Testis (tissue), 3 donors: ENCODE measurements around the gene PAK6. TPM values are rescaled to one million over a fixed set of nuclear protein-coding genes. Genes with fewer than 3 reads are reported as not detected.

ENCODE experiments used
- DNase-seq: peaks from one replicate; pipeline ENCODE4 v3.0.0-alpha.2; 2019
- H3K27ac ChIP-seq, 2 donors: fragments of 200-600 bp; sonication (generic); one replicate each; pipeline ENCODE4 v1.5.1; 2019
- H3K27me3 ChIP-seq: fragments of 200-600 bp; sonication (generic); one replicate; pipeline ENCODE4 v1.5.1; 2019
- H3K36me3 ChIP-seq: fragments of 200-600 bp; sonication (generic); one replicate; pipeline ENCODE4 v1.5.1; 2017; ENCODE audit warnings: low read depth; ENCODE audit errors: missing control alignments
- H3K4me1 ChIP-seq: fragments of 200-600 bp; sonication (generic); one replicate; pipeline ENCODE4 v1.5.1; 2019
- H3K4me3 ChIP-seq, 2 donors: fragments of 200-600 bp; sonication (generic); one replicate each; pipeline ENCODE4 v1.5.1; 2017 to 2019
- H3K9me3 ChIP-seq: fragments of 200-600 bp; sonication (generic); one replicate; pipeline ENCODE4 v1.5.1; 2017
- POLR2A ChIP-seq: fragments of 450-650 bp; IDR thresholded peaks from one replicate; pipeline ENCODE4 v1.6.1; 2017; ENCODE audit warnings: antibody characterized with exemption, mild to moderate bottlenecking, moderate library complexity
- WGBS, 2 donors: methylation state at CpG; one replicate each; pipeline ENCODE4 v1.1.5; 2018; 5-methylcytosine and 5-hydroxymethylcytosine counted together
- intact Hi-C: fragments of 100-400 bp; cut with DNase I; formaldehyde crosslinking; loops from one replicate; pipeline ENCODE4 v1.15.1; 2023; ENCODE audit warnings: low total_unique reads
- polyA plus RNA-seq: library from polyadenylated mRNA; stranded (reverse); fragments of 350-450 nt; fragmentation: Illumina TruSeq; extraction: RNeasy Lipid Tissue Mini Kit (QIAGEN cat#74804); gene quantifications from one replicate; pipeline ENCODE4 v1.2.3, GENCODE V29; 2014; ENCODE audit warnings: low read depth, low replicate concordance; ENCODE audit not compliant: insufficient read depth
- total RNA-seq, 2 donors: library from RNA; depleted of rRNA; stranded (reverse); fragments of >200 nt; gene quantifications; one replicate each; pipeline ENCODE4 v1.2.3, GENCODE V29; 2016
- TF ChIP-seq, protein P1 (sequence below), 3 experiments: fragments of 450-650 bp in 2 of 3; fragments of 200-600 bp in 1 of 3; sonication (generic) in 1 of 3; IDR thresholded peaks; one replicate each; pipeline ENCODE4 v1.5.1; 2016 to 2019; ENCODE audit warnings: antibody characterized with exemption in 3 of 3, mild to moderate bottlenecking in 2 of 3, moderate library complexity in 1 of 3

PAK6 gene
- total and polyA plus RNA-seq, 3 donors from 2014 or later, result 47.4 to 245 (median 140) TPM

DNA sequence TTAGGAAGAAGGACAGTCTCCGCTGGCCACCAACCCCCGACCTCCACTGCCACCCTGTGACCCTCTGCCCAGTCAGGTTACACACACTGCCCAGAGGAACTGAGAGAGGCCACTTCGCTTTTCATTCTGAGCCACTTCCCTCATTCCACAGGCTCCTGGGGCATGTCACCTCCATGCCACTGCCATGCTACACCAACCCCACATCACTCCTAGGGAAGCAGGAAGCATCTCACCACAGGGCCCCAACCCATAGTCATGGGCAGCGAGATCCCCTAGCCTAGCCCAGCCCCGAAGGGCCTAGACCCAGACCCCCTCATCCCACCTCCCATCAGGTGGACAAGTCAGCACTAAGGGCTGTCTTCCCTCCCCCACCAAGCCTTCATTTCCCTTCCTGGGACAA lies 67.5 kb downstream of the PAK6 start:
- no peak overlapping the region for H3K4me3 ChIP-seq
- WGBS, 2 donors, result 82 to 90% methylated on average over 4 to 5 of the region's 5 CpGs

DNA sequence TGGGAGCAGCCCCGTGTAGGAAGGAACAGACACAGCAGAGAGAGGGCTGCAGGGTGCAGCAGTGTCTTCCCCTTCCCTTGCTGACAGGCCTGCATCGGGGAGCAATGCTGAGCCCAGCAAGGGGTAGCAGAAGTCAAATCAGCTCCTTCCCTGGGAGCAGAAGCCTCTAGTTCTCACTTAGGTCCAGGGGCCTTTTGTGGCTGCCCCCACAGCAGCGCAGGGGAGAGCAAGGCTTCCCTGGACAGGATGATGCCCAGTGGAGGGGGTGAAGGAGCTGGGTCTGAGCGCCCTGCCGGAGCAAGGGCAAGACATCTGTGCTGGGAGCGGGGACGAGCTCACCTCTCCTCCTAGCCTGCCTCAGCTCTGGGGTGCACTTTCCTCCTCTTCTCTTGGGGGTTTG lies 68.0 kb downstream of the PAK6 start:
- Histone ChIP-seq H3K9me3 (no peaks in the 10 kb centered on the region), H3K27me3 (no peaks in the 10 kb centered on the region), H3K4me1 (no peaks in the 10 kb centered on the region), H3K27ac (no peak overlapping the region), H3K4me3 (no peak overlapping the region), H3K36me3 (no peaks in the 10 kb centered on the region)
- no peak for DNase-seq
- no peak for TF ChIP-seq POLR2A
- intact Hi-C loops, result no loop called here
- WGBS, 2 donors, result 82 to 83% methylated on average over 3 to 7 of the region's 7 CpGs

More for the DNA sequence above, 67.5 kb downstream of the PAK6 start:
- TF ChIP-seq, protein P1, sequence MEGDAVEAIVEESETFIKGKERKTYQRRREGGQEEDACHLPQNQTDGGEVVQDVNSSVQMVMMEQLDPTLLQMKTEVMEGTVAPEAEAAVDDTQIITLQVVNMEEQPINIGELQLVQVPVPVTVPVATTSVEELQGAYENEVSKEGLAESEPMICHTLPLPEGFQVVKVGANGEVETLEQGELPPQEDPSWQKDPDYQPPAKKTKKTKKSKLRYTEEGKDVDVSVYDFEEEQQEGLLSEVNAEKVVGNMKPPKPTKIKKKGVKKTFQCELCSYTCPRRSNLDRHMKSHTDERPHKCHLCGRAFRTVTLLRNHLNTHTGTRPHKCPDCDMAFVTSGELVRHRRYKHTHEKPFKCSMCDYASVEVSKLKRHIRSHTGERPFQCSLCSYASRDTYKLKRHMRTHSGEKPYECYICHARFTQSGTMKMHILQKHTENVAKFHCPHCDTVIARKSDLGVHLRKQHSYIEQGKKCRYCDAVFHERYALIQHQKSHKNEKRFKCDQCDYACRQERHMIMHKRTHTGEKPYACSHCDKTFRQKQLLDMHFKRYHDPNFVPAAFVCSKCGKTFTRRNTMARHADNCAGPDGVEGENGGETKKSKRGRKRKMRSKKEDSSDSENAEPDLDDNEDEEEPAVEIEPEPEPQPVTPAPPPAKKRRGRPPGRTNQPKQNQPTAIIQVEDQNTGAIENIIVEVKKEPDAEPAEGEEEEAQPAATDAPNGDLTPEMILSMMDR (IDR thresholded peaks at IDR 0.05), result no peak
- TF ChIP-seq POLR2A, result no peak
- Histone ChIP-seq H3K4me1 (no peaks in the 10 kb centered on the region), H3K27me3 (no peaks in the 10 kb centered on the region), H3K27ac (no peak overlapping the region), H3K36me3 (no peaks in the 10 kb centered on the region), H3K9me3 (no peaks in the 10 kb centered on the region)
- DNase-seq, result no peak
- intact Hi-C loops, result no loop called here

DNA sequence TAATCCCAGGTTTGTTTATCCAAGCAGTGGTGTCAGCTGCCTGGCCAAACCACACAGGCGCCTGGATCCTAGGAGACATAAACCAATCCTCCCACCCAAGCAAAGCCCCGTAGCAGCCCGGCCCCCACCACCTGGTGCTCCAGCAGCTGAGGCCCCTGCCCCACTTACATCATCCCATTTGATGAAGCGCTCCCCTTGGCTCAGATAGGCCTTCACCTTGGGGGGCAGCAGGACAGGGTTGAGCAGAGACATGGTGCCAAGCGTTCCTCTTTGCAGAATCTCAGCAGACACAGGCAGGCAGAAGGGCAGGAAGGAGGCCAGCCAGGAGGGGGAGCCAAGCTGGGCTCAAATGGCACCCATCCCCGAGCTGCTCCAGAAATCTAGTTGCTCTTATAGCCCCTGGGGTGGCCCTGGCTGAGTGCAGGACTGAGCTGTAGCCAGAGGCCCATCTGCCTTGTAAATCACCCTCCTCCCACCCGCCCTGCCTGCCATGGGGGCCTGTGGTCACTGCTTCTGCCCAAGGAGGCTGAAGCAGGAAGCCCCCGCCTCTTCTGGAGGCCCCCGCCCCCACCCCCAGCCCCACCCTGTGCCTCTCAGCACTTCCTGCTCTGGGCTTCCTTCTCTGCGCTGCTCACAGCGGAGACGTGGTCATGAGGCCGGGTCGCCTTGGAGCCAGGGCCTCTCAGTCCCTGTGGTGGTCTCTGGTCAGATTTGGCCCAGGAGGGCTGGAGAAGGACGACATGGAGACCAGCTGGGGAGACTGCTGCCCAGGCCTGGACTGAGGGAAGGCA lies 68.8 kb downstream of the PAK6 start, which contains the start of gene PLCB2:
TSS of gene PLCB2 (minus strand) at position 515 of the 791 bp plus-strand sequence. CDS start at position 252, 263 bp downstream.
- no peak within 1 kb of the TSS for H3K4me3 ChIP-seq
- H3K27me3 ChIP-seq, result no peaks in the 10 kb centered on the region
- H3K27ac ChIP-seq, result no peak within 1 kb of the TSS
- intact Hi-C loops, result no loop called here
- 70 to 86% methylated on average over 7 to 12 of the region's 15 CpGs for WGBS, 2 donors
- no peak for TF ChIP-seq POLR2A
- TF ChIP-seq, protein P1 (IDR thresholded peaks at IDR 0.05), result no peak
- no peaks in the 10 kb centered on the region for H3K4me1 ChIP-seq
- peak; percentile 22 for DNase-seq
- no peaks in the 10 kb centered on the region for H3K9me3 ChIP-seq
- no peaks in the 10 kb centered on the region for H3K36me3 ChIP-seq

DNA sequence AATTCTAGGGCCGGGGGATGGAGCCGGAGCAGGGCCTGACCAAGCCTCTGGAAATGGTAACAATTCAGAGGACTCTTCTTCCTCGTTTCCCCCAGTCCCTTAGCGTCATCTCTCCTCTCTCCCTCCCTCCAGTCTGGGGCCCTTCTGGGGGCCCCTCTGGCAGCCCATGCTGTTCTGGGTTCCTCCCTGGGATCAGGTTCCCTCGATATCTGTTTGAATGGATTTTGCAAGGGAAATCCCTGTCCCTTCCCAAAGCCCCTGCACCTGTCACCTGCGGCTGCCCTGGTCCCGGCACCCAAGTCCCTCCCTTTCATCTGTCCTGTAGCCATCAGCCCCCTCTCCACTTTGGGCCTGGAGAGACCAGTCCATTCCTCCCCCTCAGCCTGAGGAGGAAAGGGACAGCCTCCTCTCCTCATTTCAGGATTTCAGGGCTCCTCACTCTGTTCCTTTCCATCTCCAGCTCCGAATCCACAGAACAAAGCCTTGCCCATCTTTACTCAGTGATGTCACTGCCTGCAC lies 70.5 kb downstream of the PAK6 start:
- H3K9me3 ChIP-seq, result no peaks in the 10 kb centered on the region
- H3K4me1 ChIP-seq, result peaks cover 6% of the 10 kb centered on the region
- no peak overlapping the region for H3K4me3 ChIP-seq
- intact Hi-C loops, result no loop called here
- no peak for DNase-seq
- no peaks in the 10 kb centered on the region for H3K36me3 ChIP-seq
- no peak overlapping the region for H3K27ac ChIP-seq
- WGBS, 2 donors, result 70 to 75% methylated on average over 8 of the region's 8 CpGs
- TF ChIP-seq POLR2A, result no peak
- TF ChIP-seq, protein P1 (IDR thresholded peaks at IDR 0.05), result no peak
- no peaks in the 10 kb centered on the region for H3K27me3 ChIP-seq

DNA sequence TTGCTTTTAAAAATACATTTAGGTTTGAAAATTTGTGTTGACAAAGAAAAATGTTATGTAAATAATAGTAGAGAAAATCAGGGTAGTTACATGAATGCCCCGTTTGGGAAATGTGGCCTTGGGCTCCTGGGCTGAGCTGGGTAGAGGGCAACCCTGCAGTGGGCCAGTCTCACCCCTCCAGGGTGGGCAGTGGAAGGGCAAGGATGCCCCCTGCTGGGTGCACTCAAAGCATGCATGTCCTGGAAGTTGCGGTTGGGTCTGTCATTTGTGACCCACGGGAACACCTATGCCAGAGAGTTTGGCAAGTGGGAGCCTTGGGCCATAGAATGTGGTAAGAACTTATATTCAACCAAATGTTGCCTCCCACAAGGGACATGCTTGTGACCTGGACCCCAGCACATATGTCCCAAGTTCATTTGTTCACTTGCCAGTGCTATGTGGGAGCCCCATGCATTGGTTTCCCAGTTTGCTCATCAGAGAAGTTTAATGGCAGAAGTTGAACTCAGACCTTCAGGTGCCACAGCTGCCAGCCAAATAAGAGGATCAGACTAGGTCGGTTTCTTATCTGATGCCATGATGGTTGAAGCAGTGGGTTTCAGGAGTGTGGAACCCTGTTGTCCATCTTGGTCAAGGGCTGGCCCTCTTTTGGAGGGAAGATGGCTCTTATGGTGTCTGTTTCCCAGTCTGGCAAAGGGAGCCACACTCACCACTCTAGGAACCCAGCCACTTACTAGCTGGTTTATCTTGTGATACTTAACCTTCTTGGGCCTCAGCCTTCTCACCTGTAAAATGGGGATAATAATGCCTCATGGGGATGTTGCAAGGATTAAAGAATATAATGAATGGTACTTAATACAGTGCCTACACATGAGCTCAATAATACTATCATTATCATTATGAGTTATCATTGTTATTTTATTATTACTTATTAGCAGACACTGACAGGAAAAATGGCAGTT lies 71.4 kb downstream of the PAK6 start:
- TF ChIP-seq, protein P1 (IDR thresholded peaks at IDR 0.05), result peak; percentile 49 to 64 (median 54)
- TF ChIP-seq POLR2A, result no peak
- DNase-seq, result peak; percentile 68
- Histone ChIP-seq H3K4me1 (peaks cover 6% of the 10 kb centered on the region), H3K36me3 (no peaks in the 10 kb centered on the region), H3K9me3 (no peaks in the 10 kb centered on the region), H3K27me3 (no peaks in the 10 kb centered on the region), H3K27ac (no peak overlapping the region), H3K4me3 (no peak overlapping the region)
- intact Hi-C loops, result no loop called here
- 48 to 49% methylated on average over 4 of the region's 4 CpGs for WGBS, 2 donors
